ENCODE data around the gene FGFR3. TPM values are rescaled to one million over a fixed set of nuclear protein-coding genes. Genes with fewer than 3 reads are reported as not detected.

FGFR3 gene
- total and polyA plus RNA-seq, 8 donors, result 1.2 to 530 (median 26.9) TPM

GRCh38 chr4:1758306-1759121 lies 34.6 kb upstream of the FGFR3 start:
- TF ChIP-seq CTCF (IDR thresholded peaks at IDR 0.05) (no peak), POLR2A (IDR thresholded peaks at IDR 0.05) (no peak), POLR2AphosphoS5 (IDR thresholded peaks at IDR 0.05) (no peak), EP300 (IDR thresholded peaks at IDR 0.05) (no peak)
- Histone ChIP-seq H3K9me3 (no peaks in the 10 kb centered on the region), H3K4me3 (no peak overlapping the region), H3K27ac (no peak overlapping the region), H3K36me3 (no peaks in the 10 kb centered on the region), H3K27me3 (peaks cover 0 to 21% (median 5%) of the 10 kb centered on the region in 3 donors), H3K4me1 (peaks cover 5 to 18% (median 11%) of the 10 kb centered on the region in 4 donors)
- 83 to 89% (median 86%) methylated on average over 17 to 27 of the region's 27 CpGs for WGBS, 5 donors
- intact Hi-C loops (cut with DNase I; ENCODE audit: low total_unique reads), result no loop called here
- DNase-seq, result no peak

- peaks cover 0 to 29% (median 5%) of the 10 kb centered on the region in 3 donors for H3K27me3 ChIP-seq
- intact Hi-C loops (cut with DNase I; ENCODE audit: low total_unique reads), result no loop called here
- peaks cover 11 to 20% (median 14%) of the 10 kb centered on the region in 4 donors for H3K4me1 ChIP-seq
- no peak for DNase-seq
- H3K4me3 ChIP-seq, result no peak overlapping the region
- no peak overlapping the region for H3K27ac ChIP-seq
- TF ChIP-seq POLR2A (IDR thresholded peaks at IDR 0.05), result no peak
- no peak for TF ChIP-seq EP300 (IDR thresholded peaks at IDR 0.05)
- TF ChIP-seq POLR2AphosphoS5 (IDR thresholded peaks at IDR 0.05), result no peak
- TF ChIP-seq CTCF (IDR thresholded peaks at IDR 0.05), result no peak
- H3K9me3 ChIP-seq, result no peaks in the 10 kb centered on the region
- no peaks in the 10 kb centered on the region for H3K36me3 ChIP-seq
- WGBS, 5 donors, result 69 to 78% (median 76%) methylated on average over 13 to 19 of the region's 19 CpGs
Observed at GRCh38 chr4:1759170-1759817, 33.8 kb upstream of the FGFR3 start.

GRCh38 chr4:1759818-1760223 lies 33.3 kb upstream of the FGFR3 start:
- H3K36me3 ChIP-seq, result no peaks in the 10 kb centered on the region
- no peak overlapping the region for H3K27ac ChIP-seq
- intact Hi-C loops (cut with DNase I; ENCODE audit: low total_unique reads), result no loop called here
- peaks cover 11 to 20% (median 14%) of the 10 kb centered on the region in 4 donors for H3K4me1 ChIP-seq
- TF ChIP-seq EP300 (IDR thresholded peaks at IDR 0.05) (no peak), POLR2A (IDR thresholded peaks at IDR 0.05) (no peak), CTCF (IDR thresholded peaks at IDR 0.05) (no peak), POLR2AphosphoS5 (IDR thresholded peaks at IDR 0.05) (no peak)
- H3K4me3 ChIP-seq, result no peak overlapping the region
- DNase-seq, result no peak
- WGBS, 5 donors, result 68 to 78% (median 75%) methylated on average over 9 to 13 of the region's 13 CpGs
- H3K27me3 ChIP-seq, result peaks cover 0 to 34% (median 5%) of the 10 kb centered on the region in 3 donors
- H3K9me3 ChIP-seq, result no peaks in the 10 kb centered on the region

GRCh38 chr4:1760521-1761071 lies 32.5 kb upstream of the FGFR3 start:
- no peak for TF ChIP-seq CTCF (IDR thresholded peaks at IDR 0.05)
- TF ChIP-seq POLR2A (IDR thresholded peaks at IDR 0.05), result no peak
- no peak for TF ChIP-seq EP300 (IDR thresholded peaks at IDR 0.05)
- no peak for TF ChIP-seq POLR2AphosphoS5 (IDR thresholded peaks at IDR 0.05)
- Histone ChIP-seq H3K4me3 (no peak overlapping the region), H3K4me1 (peaks cover 11 to 20% (median 14%) of the 10 kb centered on the region in 4 donors), H3K36me3 (no peaks in the 10 kb centered on the region), H3K27ac (no peak overlapping the region), H3K9me3 (no peaks in the 10 kb centered on the region), H3K27me3 (peaks cover 0 to 41% (median 5%) of the 10 kb centered on the region in 3 donors)
- no peak for DNase-seq
- WGBS, 5 donors, result 43 to 60% (median 50%) methylated on average over 13 to 25 of the region's 25 CpGs
- intact Hi-C loops (cut with DNase I; ENCODE audit: low total_unique reads), result no loop called here
